HT1080 (cell line): Measurements from ENCODE around the gene FAM185A. TPM values are rescaled to one million over a fixed set of nuclear protein-coding genes. Genes with fewer than 3 reads are reported as not detected.
"Not testable (repeated sequence)": the region's sequence is repeated elsewhere in the genome, so short reads cannot be mapped to it uniquely, and the experiment has no call there.

Experiments used
- DNase-seq: peaks from one replicate; pipeline ENCODE4 v3.0.0-alpha.2; 2015; ENCODE audit warnings: low read depth
- polyA plus RNA-seq, 2 experiments: library from polyadenylated mRNA; depleted of rRNA; stranded (reverse); fragments of >200 nt; gene quantifications; 2 replicates each; pipeline ENCODE4 v1.2.3, GENCODE V29; 2015
- total RNA-seq: library from RNA; depleted of rRNA; stranded (reverse); fragments of >200 nt; shearing (Covaris generic); gene quantifications from 2 replicates; pipeline ENCODE4 v1.2.3, GENCODE V29; 2014; rRNA removed

Gene FAM185A
- 6.9 and 8.2 TPM in 2 replicates for total RNA-seq
- polyA plus RNA-seq (2015; cell fraction: cytosol; rRNA removed) = 3.8 and 4.5 TPM in 2 replicates
- 11.1 and 15.1 TPM in 2 replicates for polyA plus RNA-seq (2015; cell fraction: nucleus; rRNA removed)

- DNase-seq = peak; percentile 99
Observed at GRCh38 chr7:102748605-102749444, at the start of gene FAM185A. Gene FAM185A, plus strand, starts transcription at chr7:102748999. Its CDS starts 209 bp downstream, at chr7:102749208.

GRCh38 chr7:102713011-102713690, 35.6 kb upstream of the FAM185A start:
- peak; percentile 29 for DNase-seq

GRCh38 chr7:102713691-102714080, 35.1 kb upstream of the FAM185A start:
- not testable (repeated sequence) for DNase-seq

GRCh38 chr7:102714774-102715522, 33.9 kb upstream of the FAM185A start:
- not testable (repeated sequence) for DNase-seq

- peak; percentile 1 for DNase-seq
Observed at GRCh38 chr7:102715718-102716117, 33.1 kb upstream of the FAM185A start.

GRCh38 chr7:102718491-102718890, 30.3 kb upstream of the FAM185A start:
- not testable (repeated sequence) for DNase-seq

- not testable (repeated sequence) for DNase-seq
Observed at GRCh38 chr7:102726170-102726569, 22.6 kb upstream of the FAM185A start.

GRCh38 chr7:102729670-102730069, 19.1 kb upstream of the FAM185A start:
- DNase-seq = not testable (repeated sequence)

GRCh38 chr7:102730431-102730830, 18.4 kb upstream of the FAM185A start:
- DNase-seq = not testable (repeated sequence)

GRCh38 chr7:102742002-102742771, 6.6 kb upstream of the FAM185A start:
- DNase-seq = peak; percentile 6

GRCh38 chr7:102743861-102744260, 4.9 kb upstream of the FAM185A start:
- DNase-seq = not testable (repeated sequence)

- DNase-seq = peak; percentile 27
Observed at GRCh38 chr7:102745494-102746288, 3.1 kb upstream of the FAM185A start.

GRCh38 chr7:102749445-102749786, 617 bp downstream of the FAM185A start:
- DNase-seq = not testable (repeated sequence)

GRCh38 chr7:102758227-102758626, 9.4 kb downstream of the FAM185A start:
- DNase-seq = peak; percentile 23

- DNase-seq = not testable (repeated sequence)
Observed at GRCh38 chr7:102759934-102760333, 11.1 kb downstream of the FAM185A start.

GRCh38 chr7:102761234-102761633, 12.4 kb downstream of the FAM185A start:
- DNase-seq = not testable (repeated sequence)

GRCh38 chr7:102763295-102763905, 14.6 kb downstream of the FAM185A start:
- not testable (repeated sequence) for DNase-seq

- not testable (repeated sequence) for DNase-seq
Observed at GRCh38 chr7:102769657-102770192, 20.9 kb downstream of the FAM185A start.

GRCh38 chr7:102770467-102770866, 21.7 kb downstream of the FAM185A start:
- not testable (repeated sequence) for DNase-seq
